ENCODE data around the gene AKAP13. TPM values are rescaled to one million over a fixed set of nuclear protein-coding genes. Genes with fewer than 3 reads are reported as not detected.

AKAP13 gene
- total RNA-seq, 6 donors from 2014 or later = 329 to 1,278 (median 748) TPM

- ATAC-seq (ENCODE audit: low FRiP score in 2 of 2) = peak; percentile 61 to 86
- 6 to 8% methylated on average over 9 of the region's 9 CpGs for WGBS, 2 donors
- Histone ChIP-seq H3K4me3 (peak overlapping the region in 3 of 4 donors; percentile 24 to 38 (median 35)), H3K4me1 (peaks cover 37 to 67% (median 55%) of the 10 kb centered on the region in 4 donors), H3K9me3 (no peaks in the 10 kb centered on the region), H3K27me3 (no peaks in the 10 kb centered on the region), H3K36me3 (peaks cover 27 to 73% (median 38%) of the 10 kb centered on the region in 4 donors), H3K27ac (peak overlapping the region; percentile 75 to 81 (median 76))
- DNase-seq = peak; percentile 44 to 63
- no peak for TF ChIP-seq EP300 (IDR thresholded peaks at IDR 0.05)
- peak in 1 of 4 donors; percentile 51 for TF ChIP-seq POLR2A (IDR thresholded peaks at IDR 0.05)
- peak in 1 of 2 donors; percentile 51 for TF ChIP-seq POLR2AphosphoS5 (IDR thresholded peaks at IDR 0.05)
Observed at GRCh38 chr15:85689729-85690128, 309.3 kb downstream of the AKAP13 start.

DNA sequence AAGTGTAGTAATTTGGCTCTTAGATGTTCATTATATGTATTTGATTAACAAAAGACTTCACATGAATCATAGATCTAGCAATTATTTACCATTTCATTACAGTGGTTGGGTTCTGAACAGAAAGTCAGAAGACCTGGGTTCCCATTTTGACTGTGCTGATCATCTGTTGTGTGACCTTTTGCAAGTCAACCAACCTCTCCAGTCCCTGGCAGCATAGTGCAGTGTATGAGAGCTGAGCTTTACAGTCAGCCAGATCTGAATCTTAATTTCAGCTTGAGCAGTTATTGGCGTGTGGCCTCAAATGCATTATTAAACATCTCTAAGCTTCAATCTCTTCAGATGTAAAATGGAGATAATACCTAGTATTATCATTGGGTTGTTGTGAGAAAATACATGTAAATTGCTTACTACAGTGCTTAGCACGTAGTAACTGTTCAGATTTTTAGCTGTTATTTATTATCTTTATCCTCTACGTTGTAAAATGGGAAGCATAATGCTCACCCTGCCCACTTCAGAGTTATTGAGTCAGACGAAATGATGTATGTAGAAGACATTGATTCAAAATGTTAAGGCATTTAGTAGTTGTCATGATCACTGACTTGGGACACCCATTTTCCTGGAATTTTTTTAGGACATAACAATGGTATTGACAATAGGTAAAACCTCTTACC lies 310.3 kb downstream of the AKAP13 start:
- Histone ChIP-seq H3K27ac (peak overlapping the region; percentile 75 to 81 (median 76)), H3K27me3 (no peaks in the 10 kb centered on the region), H3K4me1 (peaks cover 37 to 67% (median 55%) of the 10 kb centered on the region in 4 donors), H3K9me3 (no peaks in the 10 kb centered on the region), H3K4me3 (peak overlapping the region in 2 of 4 donors; percentile 35 to 38), H3K36me3 (peaks cover 30 to 73% (median 38%) of the 10 kb centered on the region in 4 donors)
- no peak for ATAC-seq (ENCODE audit: low FRiP score in 2 of 2)
- TF ChIP-seq, protein P1, sequence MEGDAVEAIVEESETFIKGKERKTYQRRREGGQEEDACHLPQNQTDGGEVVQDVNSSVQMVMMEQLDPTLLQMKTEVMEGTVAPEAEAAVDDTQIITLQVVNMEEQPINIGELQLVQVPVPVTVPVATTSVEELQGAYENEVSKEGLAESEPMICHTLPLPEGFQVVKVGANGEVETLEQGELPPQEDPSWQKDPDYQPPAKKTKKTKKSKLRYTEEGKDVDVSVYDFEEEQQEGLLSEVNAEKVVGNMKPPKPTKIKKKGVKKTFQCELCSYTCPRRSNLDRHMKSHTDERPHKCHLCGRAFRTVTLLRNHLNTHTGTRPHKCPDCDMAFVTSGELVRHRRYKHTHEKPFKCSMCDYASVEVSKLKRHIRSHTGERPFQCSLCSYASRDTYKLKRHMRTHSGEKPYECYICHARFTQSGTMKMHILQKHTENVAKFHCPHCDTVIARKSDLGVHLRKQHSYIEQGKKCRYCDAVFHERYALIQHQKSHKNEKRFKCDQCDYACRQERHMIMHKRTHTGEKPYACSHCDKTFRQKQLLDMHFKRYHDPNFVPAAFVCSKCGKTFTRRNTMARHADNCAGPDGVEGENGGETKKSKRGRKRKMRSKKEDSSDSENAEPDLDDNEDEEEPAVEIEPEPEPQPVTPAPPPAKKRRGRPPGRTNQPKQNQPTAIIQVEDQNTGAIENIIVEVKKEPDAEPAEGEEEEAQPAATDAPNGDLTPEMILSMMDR (IDR thresholded peaks at IDR 0.05) = no peak
- TF ChIP-seq POLR2AphosphoS5 (IDR thresholded peaks at IDR 0.05) = no peak
- no peak for TF ChIP-seq EP300 (IDR thresholded peaks at IDR 0.05)
- no peak for TF ChIP-seq POLR2A (IDR thresholded peaks at IDR 0.05)
- no peak for DNase-seq
- 44 to 60% methylated on average over 4 of the region's 4 CpGs for WGBS, 2 donors

DNA sequence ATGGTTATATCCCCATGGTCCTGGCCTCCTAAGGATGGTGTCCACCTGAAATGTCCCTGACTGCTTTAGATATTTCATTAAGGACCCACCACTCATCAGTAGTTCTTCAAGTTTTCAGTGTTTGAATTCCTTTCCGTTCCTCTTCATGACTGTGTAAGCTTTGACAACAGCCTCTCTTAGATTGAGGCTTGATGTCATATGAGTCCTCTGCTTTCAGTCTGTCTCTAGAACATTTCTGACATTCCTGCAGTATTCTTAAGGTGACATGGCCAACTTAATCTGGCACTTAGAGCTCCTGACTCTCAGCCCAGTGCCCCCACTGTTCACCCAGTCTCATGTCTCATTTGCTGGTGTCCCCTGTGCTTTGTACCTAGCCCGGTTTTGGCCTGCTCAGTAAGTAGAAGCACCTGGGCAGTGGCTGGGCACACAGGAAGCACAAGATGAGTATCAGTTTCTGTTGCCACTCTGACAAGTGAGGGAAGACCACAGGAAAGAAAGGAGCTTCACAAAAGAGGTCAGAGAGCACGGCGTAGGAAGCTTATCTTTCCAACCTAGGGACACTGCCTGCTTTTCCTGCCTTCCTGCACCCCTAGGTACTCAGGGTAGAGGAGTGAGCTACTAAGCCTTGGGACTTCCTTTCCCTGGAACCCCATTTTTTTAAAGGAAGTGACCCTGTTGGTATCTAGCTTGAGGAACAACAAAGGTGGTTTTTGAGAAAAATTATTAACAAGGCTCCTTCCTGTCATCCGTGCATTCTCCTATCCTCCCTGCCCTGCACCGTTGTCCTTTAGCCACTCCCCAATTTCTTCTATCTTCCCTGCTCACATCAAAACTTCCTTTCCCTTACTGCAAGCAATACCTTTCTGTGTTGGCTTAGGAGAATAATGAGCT lies 311.2 kb downstream of the AKAP13 start:
- H3K36me3 ChIP-seq = peaks cover 31 to 73% (median 41%) of the 10 kb centered on the region in 4 donors

GRCh38 chr15:85692321-85692720 lies 311.9 kb downstream of the AKAP13 start:
- no peak for ATAC-seq (ENCODE audit: low FRiP score in 2 of 2)
- no peak for DNase-seq
- Histone ChIP-seq H3K27ac (peak overlapping the region; percentile 75 to 81 (median 76)), H3K4me3 (peak overlapping the region in 1 of 4 donors; percentile 38), H3K27me3 (no peaks in the 10 kb centered on the region), H3K4me1 (peaks cover 37 to 60% (median 52%) of the 10 kb centered on the region in 4 donors), H3K9me3 (no peaks in the 10 kb centered on the region), H3K36me3 (peaks cover 31 to 73% (median 47%) of the 10 kb centered on the region in 4 donors)
- TF ChIP-seq POLR2AphosphoS5 (IDR thresholded peaks at IDR 0.05) (no peak), POLR2A (IDR thresholded peaks at IDR 0.05) (no peak), EP300 (IDR thresholded peaks at IDR 0.05) (no peak)
- TF ChIP-seq, protein P1 (IDR thresholded peaks at IDR 0.05) = no peak
- 87 to 92% methylated on average over 6 of the region's 6 CpGs for WGBS, 2 donors

More for the DNA sequence above, 311.2 kb downstream of the AKAP13 start:
- DNase-seq (no peak), ATAC-seq (ENCODE audit: low FRiP score in 2 of 2) (peak in 1 of 2 donors; percentile 55)
- Histone ChIP-seq H3K27me3 (no peaks in the 10 kb centered on the region), H3K4me3 (peak overlapping the region in 1 of 4 donors; percentile 38), H3K4me1 (peaks cover 37 to 67% (median 55%) of the 10 kb centered on the region in 4 donors), H3K27ac (peak overlapping the region; percentile 75 to 81 (median 76)), H3K9me3 (no peaks in the 10 kb centered on the region)
- TF ChIP-seq POLR2A (IDR thresholded peaks at IDR 0.05) (peak in 1 of 4 donors; percentile 21), POLR2AphosphoS5 (IDR thresholded peaks at IDR 0.05) (peak in 1 of 2 donors; percentile 24)
- TF ChIP-seq, protein P1 (IDR thresholded peaks at IDR 0.05) = no peak
- WGBS, 2 donors = 37 to 48% methylated on average over 6 of the region's 6 CpGs

DNA sequence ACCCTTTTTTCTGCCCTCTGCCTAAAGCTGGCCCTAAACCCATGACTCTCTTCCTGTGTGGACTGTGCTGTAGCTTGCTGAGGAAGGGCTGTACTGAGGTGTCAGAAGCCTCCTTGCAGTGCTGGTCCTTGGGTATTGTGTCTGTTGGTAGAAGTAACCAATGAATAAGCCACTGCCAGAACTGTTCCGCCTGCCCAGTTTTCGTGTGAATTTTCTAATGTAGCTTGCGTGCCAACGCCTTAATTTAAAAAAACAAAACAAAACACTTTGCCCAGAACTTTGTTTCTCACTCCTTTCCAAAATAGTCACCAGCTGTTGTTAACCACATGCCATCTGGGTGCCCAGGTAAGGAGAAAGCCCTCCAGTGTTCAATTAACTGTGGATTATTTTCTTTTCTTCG lies 312.5 kb downstream of the AKAP13 start:
- ATAC-seq (ENCODE audit: low FRiP score in 2 of 2) = no peak
- H3K27me3 ChIP-seq = no peaks in the 10 kb centered on the region
- no peaks in the 10 kb centered on the region for H3K9me3 ChIP-seq
- no peak overlapping the region for H3K4me3 ChIP-seq
- H3K4me1 ChIP-seq = peaks cover 37 to 58% (median 50%) of the 10 kb centered on the region in 4 donors
- no peak for DNase-seq
- H3K27ac ChIP-seq = peak overlapping the region; percentile 13 to 81 (median 68)
- peaks cover 34 to 73% (median 47%) of the 10 kb centered on the region in 4 donors for H3K36me3 ChIP-seq
- TF ChIP-seq POLR2AphosphoS5 (IDR thresholded peaks at IDR 0.05) (no peak), POLR2A (IDR thresholded peaks at IDR 0.05) (peak in 1 of 4 donors; percentile 51), EP300 (IDR thresholded peaks at IDR 0.05) (no peak)
- TF ChIP-seq, protein P1 (IDR thresholded peaks at IDR 0.05) = no peak
- WGBS, 2 donors = 60 to 70% methylated on average over 5 of the region's 5 CpGs
